ENCODE measurements around the gene PHACTR3. TPM values are rescaled to one million over a fixed set of nuclear protein-coding genes. Genes with fewer than 3 reads are reported as not detected.

PHACTR3 gene
- polyA plus RNA-seq, 1 donor (not counting 4 experiments of a cell fraction or from before 2014, with no cell fraction given), result 2.6 TPM

GRCh38 chr20:59745201-59745600 is 140.9 kb downstream of the PHACTR3 start:
- Histone ChIP-seq H3K4me2 (ENCODE audit: control insufficient read depth, extremely low read depth, insufficient read depth, low read depth, low read length) (no peak overlapping the region), H3K4me1 (ENCODE audit: control insufficient read depth, extremely low read depth, insufficient read depth, low read length) (no peaks in the 10 kb centered on the region), H3K9me3 (ENCODE audit: control insufficient read depth, low read depth, low read length) (no peaks in the 10 kb centered on the region), H2AFZ (ENCODE audit: control insufficient read depth, low read length) (no peak overlapping the region), H3K36me3 (ENCODE audit: control insufficient read depth in 2 of 2, extremely low read depth in 1 of 2, insufficient read depth in 2 of 2, low read length in 2 of 2) (no peaks in the 10 kb centered on the region), H3K79me2 (ENCODE audit: control insufficient read depth, insufficient read depth, low read length) (no peaks in the 10 kb centered on the region), H3K9me1 (ENCODE audit: control insufficient read depth, extremely low read depth, insufficient read depth, low read length) (no peaks in the 10 kb centered on the region), H3K27ac (ENCODE audit: control insufficient read depth, insufficient read depth, low read length) (no peak overlapping the region), H4K20me1 (ENCODE audit: control insufficient read depth, extremely low read depth, insufficient read depth, low read length) (no peaks in the 10 kb centered on the region), H3K9ac (ENCODE audit: control insufficient read depth, extremely low read depth, insufficient read depth, low read length) (no peak overlapping the region), H3K4me3 (ENCODE audit: control insufficient read depth in 2 of 3, extremely low read depth in 1 of 3, insufficient read depth in 2 of 3, low read depth in 1 of 3, low read length in 3 of 3) (no peak overlapping the region), H3K27me3 (ENCODE audit: control insufficient read depth, extremely low read depth, insufficient read depth, low read length) (peaks cover 3% of the 10 kb centered on the region)
- FAIRE-seq (no peak), DNase-seq (ENCODE audit: low read depth, low spot score) (no peak)
- TF ChIP-seq CTCF (optimal IDR thresholded peaks at IDR 0.05 in 1 of 3, IDR thresholded peaks at IDR 0.05 in 1 of 3, conservative IDR thresholded peaks at IDR 0.05 in 1 of 3; ENCODE audit: extremely low read depth in 1 of 3, insufficient read depth in 2 of 3, low read length in 3 of 3) (no peak), EZH2 (IDR thresholded peaks at IDR 0.05; ENCODE audit: low read length) (no peak)
- dilution Hi-C loops (cut with MboI; ENCODE audit: extremely low pct_ligation_motif_present, low sequenced_read_pairs), result no loop called here

GRCh38 chr20:59745716-59746115 is 141.4 kb downstream of the PHACTR3 start:
- FAIRE-seq (no peak), DNase-seq (ENCODE audit: low read depth, low spot score) (no peak)
- Histone ChIP-seq H3K27me3 (ENCODE audit: control insufficient read depth, extremely low read depth, insufficient read depth, low read length) (peaks cover 8% of the 10 kb centered on the region), H3K4me2 (ENCODE audit: control insufficient read depth, extremely low read depth, insufficient read depth, low read depth, low read length) (no peak overlapping the region), H3K9me1 (ENCODE audit: control insufficient read depth, extremely low read depth, insufficient read depth, low read length) (no peaks in the 10 kb centered on the region), H3K9ac (ENCODE audit: control insufficient read depth, extremely low read depth, insufficient read depth, low read length) (no peak overlapping the region), H3K79me2 (ENCODE audit: control insufficient read depth, insufficient read depth, low read length) (no peaks in the 10 kb centered on the region), H3K27ac (ENCODE audit: control insufficient read depth, insufficient read depth, low read length) (no peak overlapping the region), H3K36me3 (ENCODE audit: control insufficient read depth in 2 of 2, extremely low read depth in 1 of 2, insufficient read depth in 2 of 2, low read length in 2 of 2) (no peaks in the 10 kb centered on the region), H3K4me3 (ENCODE audit: control insufficient read depth in 2 of 3, extremely low read depth in 1 of 3, insufficient read depth in 2 of 3, low read depth in 1 of 3, low read length in 3 of 3) (no peak overlapping the region), H2AFZ (ENCODE audit: control insufficient read depth, low read length) (no peak overlapping the region), H4K20me1 (ENCODE audit: control insufficient read depth, extremely low read depth, insufficient read depth, low read length) (no peaks in the 10 kb centered on the region), H3K9me3 (ENCODE audit: control insufficient read depth, low read depth, low read length) (no peaks in the 10 kb centered on the region), H3K4me1 (ENCODE audit: control insufficient read depth, extremely low read depth, insufficient read depth, low read length) (no peaks in the 10 kb centered on the region)
- dilution Hi-C loops (cut with MboI; ENCODE audit: extremely low pct_ligation_motif_present, low sequenced_read_pairs), result no loop called here
- no peak for TF ChIP-seq CTCF (optimal IDR thresholded peaks at IDR 0.05 in 1 of 3, IDR thresholded peaks at IDR 0.05 in 1 of 3, conservative IDR thresholded peaks at IDR 0.05 in 1 of 3; ENCODE audit: extremely low read depth in 1 of 3, insufficient read depth in 2 of 3, low read length in 3 of 3)
- no peak for TF ChIP-seq EZH2 (IDR thresholded peaks at IDR 0.05; ENCODE audit: low read length)
